NK-92 (cell line): ENCODE results near the gene SPATA31A6.
"Not testable (repeated sequence)": the region's sequence is repeated elsewhere in the genome, so short reads cannot be mapped to it uniquely, and the experiment has no call there.

Experiments
- DNase-seq: peaks from one replicate; lab custom pipeline; 2025; ENCODE audit not compliant: unreplicated experiment; lab: John Stamatoyannopoulos, UW

SPATA31A6 gene

DNA sequence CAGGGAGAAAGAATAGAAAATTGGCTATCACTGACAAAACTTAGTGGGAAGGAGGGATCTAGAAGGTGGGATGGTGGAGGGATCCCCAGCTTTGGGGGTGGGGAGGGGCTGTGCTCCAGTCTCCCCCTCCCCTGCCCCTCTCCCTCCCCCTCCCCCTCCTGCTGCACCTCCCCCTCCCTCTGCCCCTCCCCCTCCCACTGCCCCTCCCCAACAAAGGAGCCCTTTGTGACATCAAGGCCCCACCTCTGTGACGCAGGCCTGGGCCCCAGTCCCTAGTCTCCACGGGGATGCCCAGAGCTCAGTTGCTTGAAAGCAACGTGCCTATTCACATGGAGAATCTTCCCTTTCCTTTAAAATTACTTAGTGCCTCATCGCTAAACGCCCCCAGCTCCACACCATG lies at the start of gene SPATA31A6:
TSS of gene SPATA31A6 (plus strand) at position 301 of the 400 bp plus-strand sequence. CDS start at position 330, 29 bp downstream.
- not testable (repeated sequence) for DNase-seq

DNA sequence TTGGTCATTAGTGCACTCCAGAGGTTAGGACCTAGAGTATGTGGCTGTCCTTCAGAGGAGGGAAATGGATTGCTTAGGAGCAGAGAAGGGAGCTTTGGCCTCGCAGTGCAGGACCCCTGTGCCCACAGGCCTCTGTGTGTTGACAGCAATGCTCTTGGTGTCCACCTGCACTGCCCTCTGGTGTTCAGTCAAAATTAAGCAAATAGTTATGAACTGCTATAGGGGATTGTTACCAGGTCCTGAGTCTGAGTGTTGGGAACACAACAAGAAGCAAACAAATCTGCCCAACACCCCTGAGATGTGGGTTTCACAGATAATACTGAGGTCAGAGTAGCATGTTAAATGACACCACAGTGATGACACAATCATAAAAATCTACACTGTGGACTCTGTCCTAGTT lies 23.2 kb upstream of the SPATA31A6 start:
- DNase-seq, result not testable (repeated sequence)

- not testable (repeated sequence) for DNase-seq
Observed at GRCh38 chr9:42219861-42220260, 36.4 kb downstream of the SPATA31A6 start.

- not testable (repeated sequence) for DNase-seq
Observed at GRCh38 chr9:42223230-42223629, 39.8 kb downstream of the SPATA31A6 start.

DNA sequence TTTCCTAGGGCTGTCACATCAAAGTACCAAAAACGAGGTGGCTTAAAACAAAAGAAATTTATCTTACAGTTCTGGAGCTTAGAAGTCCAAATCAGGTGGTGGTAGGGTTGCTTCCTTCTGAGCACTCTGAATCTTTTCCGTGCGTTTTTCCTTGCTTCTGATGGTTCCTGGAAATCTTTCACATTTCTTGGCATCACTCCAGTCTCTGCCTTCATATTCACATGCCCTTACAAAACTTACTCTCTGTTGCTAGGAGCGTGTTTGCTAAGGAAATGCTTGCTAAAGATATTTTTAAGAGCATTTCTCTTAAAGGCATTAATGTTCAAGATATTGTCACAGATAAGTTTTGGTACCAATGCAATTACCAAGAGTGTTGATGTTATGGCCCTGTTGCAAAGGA lies 49.6 kb downstream of the SPATA31A6 start:
- DNase-seq, result not testable (repeated sequence)

DNA sequence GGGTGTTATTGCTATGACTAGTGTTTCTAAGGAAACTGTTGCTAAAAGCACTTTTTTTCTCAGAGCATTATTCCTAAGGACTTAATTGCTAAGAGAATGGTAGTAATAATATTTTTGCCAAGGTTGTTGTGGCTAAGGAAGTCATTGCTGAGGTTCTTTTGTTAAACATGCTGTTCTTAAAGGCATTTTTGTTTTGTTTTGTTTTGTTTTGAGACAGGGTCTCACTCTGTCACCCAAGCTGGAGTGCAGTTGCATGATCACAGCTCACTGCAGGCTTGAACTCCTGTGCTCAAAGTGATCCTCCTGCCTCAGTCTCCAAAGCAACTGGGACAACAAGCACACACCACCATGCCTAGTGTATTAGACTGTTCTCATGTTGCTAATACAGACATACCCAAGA lies 51.2 kb downstream of the SPATA31A6 start:
- DNase-seq, result not testable (repeated sequence)

DNA sequence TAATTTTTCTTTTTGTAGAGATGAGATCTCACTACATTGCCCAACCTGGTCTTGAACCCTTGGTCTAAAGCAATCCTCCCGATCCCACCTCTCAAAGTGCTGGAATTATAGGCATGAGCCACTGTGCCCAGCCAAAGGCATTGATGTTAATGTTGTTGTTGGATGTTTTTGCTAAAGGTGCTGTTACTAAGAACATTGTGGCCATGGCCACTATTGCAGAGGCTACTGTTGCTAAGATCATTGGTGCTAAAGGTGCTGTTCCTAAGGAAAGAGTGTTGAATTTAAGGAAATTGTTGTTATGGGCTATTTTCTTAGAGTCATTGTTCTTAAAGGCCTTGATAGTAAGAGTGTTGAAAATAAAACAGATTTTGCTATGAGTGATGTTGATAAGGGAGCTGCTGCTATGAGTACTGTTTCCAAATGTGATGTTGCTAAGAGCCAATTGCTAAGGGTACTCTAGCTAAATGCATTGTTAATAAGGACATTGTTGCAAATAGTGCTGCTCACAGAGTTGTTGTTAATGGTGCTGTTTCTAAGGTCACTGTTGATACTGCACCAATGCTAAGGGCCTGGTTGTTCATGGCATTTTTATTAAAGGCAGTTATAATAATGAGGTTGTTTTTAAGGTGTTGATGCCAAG lies 52.0 kb downstream of the SPATA31A6 start:
- DNase-seq, result not testable (repeated sequence)

DNA sequence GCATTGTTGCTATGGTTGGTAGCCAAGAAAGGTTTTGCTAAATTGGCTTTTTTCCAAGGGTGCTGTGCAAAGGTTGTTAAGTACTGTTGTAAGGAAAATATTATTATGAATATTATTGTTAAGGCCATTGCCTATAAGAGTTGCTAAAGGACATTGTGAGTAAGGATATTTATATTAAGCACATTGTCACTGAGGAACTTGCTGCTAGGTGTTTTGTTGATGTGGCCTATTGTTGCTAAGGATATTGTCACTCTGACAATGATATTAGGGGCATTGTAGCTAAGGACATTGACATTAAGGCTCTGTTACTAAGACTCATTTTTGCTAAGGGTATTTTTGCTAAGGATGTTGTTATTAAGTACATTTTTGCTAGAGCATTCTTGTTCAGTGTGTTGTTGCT lies 52.6 kb downstream of the SPATA31A6 start:
- DNase-seq, result not testable (repeated sequence)

DNA sequence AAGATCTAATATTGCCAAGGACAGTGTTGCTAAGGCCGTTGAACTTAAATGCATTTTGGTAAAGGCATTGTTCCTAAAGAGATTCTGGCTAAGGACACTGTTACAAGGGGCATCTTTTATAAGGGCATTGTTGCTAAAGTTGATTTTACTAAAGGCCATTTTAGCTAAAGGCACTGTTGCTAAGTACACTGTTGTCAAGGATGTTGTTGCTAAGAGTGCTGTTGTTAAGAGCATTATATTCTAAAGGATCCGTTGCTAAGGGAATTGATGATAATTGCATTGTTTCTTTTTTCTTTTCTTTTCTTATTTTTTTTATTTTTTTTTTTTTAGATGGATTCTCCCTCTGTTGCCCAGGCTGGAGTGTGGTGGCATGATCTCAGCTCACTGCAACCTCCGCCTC lies 53.9 kb downstream of the SPATA31A6 start:
- not testable (repeated sequence) for DNase-seq

- DNase-seq, result not testable (repeated sequence)
Observed at GRCh38 chr9:42238862-42239261, 55.4 kb downstream of the SPATA31A6 start.
